Tibial artery (tissue), 4 donors: ENCODE data around the gene SCO2.
"Not testable (repeated sequence)": the region's sequence is repeated elsewhere in the genome, so short reads cannot be mapped to it uniquely, and the experiment has no call there.

Source experiments
- DNase-seq, 2 donors: peaks; one replicate each; pipeline ENCODE4 v3.0.0-alpha.2; 2019
- H3K27ac ChIP-seq, 2 donors: fragments of 200-600 bp; sonication (generic) in 1 of 2; 1 replicate in 1 of 2; 2 replicates in 1 of 2; pipeline ENCODE4 v1.5.1; 2018 to 2019; ENCODE audit warnings: mild to moderate bottlenecking in 1 of 2
- H3K27me3 ChIP-seq, 2 donors: fragments of 200-600 bp; sonication (generic) in 1 of 2; one replicate each; pipeline versions ENCODE4 v1.5.1 to v1.6.0; 2016 to 2019
- H3K36me3 ChIP-seq, 3 donors: fragments of 200-600 bp; sonication (generic) in 2 of 3; one replicate each; pipeline ENCODE4 v1.5.1; 2016 to 2019; ENCODE audit warnings: mild to moderate bottlenecking in 2 of 3
- H3K4me1 ChIP-seq, 4 donors: fragments of 200-600 bp; sonication (generic) in 2 of 4; 1 replicate in 3 of 4; 2 replicates in 1 of 4; pipeline ENCODE4 v1.5.1; 2016 to 2019
- H3K4me3 ChIP-seq, 2 donors: fragments of 200-600 bp; sonication (generic) in 1 of 2; 1 replicate in 1 of 2; 2 replicates in 1 of 2; pipeline ENCODE4 v1.5.1; 2018 to 2019; ENCODE audit warnings: mild to moderate bottlenecking in 2 of 2
- H3K9me3 ChIP-seq, 3 donors: fragments of 200-600 bp; sonication (generic) in 1 of 3; one replicate each; pipeline ENCODE4 v1.5.1; 2016 to 2019
- CTCF ChIP-seq, 2 experiments: fragments of 200-600 bp in 1 of 2; fragments of 450-650 bp in 1 of 2; IDR thresholded peaks; one replicate each; pipeline ENCODE4 v1.5.1; 2017 to 2019; ENCODE audit warnings: antibody characterized with exemption in 2 of 2, mild to moderate bottlenecking in 1 of 2, moderate library complexity in 1 of 2
- intact Hi-C: fragments of 100-400 bp; cut with DNase I; formaldehyde crosslinking; loops from one replicate; pipeline ENCODE4 v1.15.0; 2023; ENCODE audit warnings: low total_unique reads

The SCO2 gene

GRCh38 chr22:50544746-50545253 lies 19.4 kb upstream of the SCO2 start:
- no peaks in the 10 kb centered on the region for H3K9me3 ChIP-seq
- H3K27ac ChIP-seq: no peak overlapping the region
- no peaks in the 10 kb centered on the region for H3K36me3 ChIP-seq
- no peak for TF ChIP-seq CTCF (IDR thresholded peaks at IDR 0.05)
- H3K4me1 ChIP-seq: peaks cover 0 to 33% (median 19%) of the 10 kb centered on the region in 4 donors
- no peak overlapping the region for H3K4me3 ChIP-seq
- intact Hi-C loops: no loop called here
- DNase-seq: no peak
- peaks cover 0 to 64% of the 10 kb centered on the region in 2 donors for H3K27me3 ChIP-seq

GRCh38 chr22:50544078-50544745 lies 18.8 kb upstream of the SCO2 start:
- H3K27me3 ChIP-seq: peaks cover 0 to 58% of the 10 kb centered on the region in 2 donors
- H3K36me3 ChIP-seq: no peaks in the 10 kb centered on the region
- H3K9me3 ChIP-seq: no peaks in the 10 kb centered on the region
- peak; percentile 27 to 28 for TF ChIP-seq CTCF (IDR thresholded peaks at IDR 0.05)
- H3K4me1 ChIP-seq: peaks cover 0 to 34% (median 20%) of the 10 kb centered on the region in 4 donors
- intact Hi-C loops: no loop called here
- peak overlapping the region; percentile 16 to 29 for H3K4me3 ChIP-seq
- peak in 1 of 2 donors; percentile 81 for DNase-seq
- H3K27ac ChIP-seq: no peak overlapping the region

- H3K9me3 ChIP-seq: no peaks in the 10 kb centered on the region
- no peak overlapping the region for H3K27ac ChIP-seq
- H3K4me1 ChIP-seq: peaks cover 0 to 27% (median 12%) of the 10 kb centered on the region in 4 donors
- H3K36me3 ChIP-seq: no peaks in the 10 kb centered on the region
- no peak overlapping the region for H3K4me3 ChIP-seq
- TF ChIP-seq CTCF (IDR thresholded peaks at IDR 0.05): no peak
- DNase-seq: no peak
- intact Hi-C loops: no loop called here
- peaks cover 0 to 55% of the 10 kb centered on the region in 2 donors for H3K27me3 ChIP-seq
Measured at GRCh38 chr22:50542416-50542927, 17.1 kb upstream of the SCO2 start.

- intact Hi-C loops, H3K4me3 ChIP-seq, DNase-seq, H3K36me3 ChIP-seq, H3K9me3 ChIP-seq, H3K27ac ChIP-seq: not testable (repeated sequence)
- peaks cover 0 to 50% of the 10 kb centered on the region in 2 donors for H3K27me3 ChIP-seq
- peaks cover 0 to 19% (median 10%) of the 10 kb centered on the region in 4 donors for H3K4me1 ChIP-seq
Measured at GRCh38 chr22:50541667-50542026, 16.2 kb upstream of the SCO2 start.

- peaks cover 0 to 17% (median 10%) of the 10 kb centered on the region in 4 donors for H3K4me1 ChIP-seq
- TF ChIP-seq CTCF (IDR thresholded peaks at IDR 0.05): no peak
- H3K36me3 ChIP-seq: no peaks in the 10 kb centered on the region
- DNase-seq: no peak
- peaks cover 0 to 48% of the 10 kb centered on the region in 2 donors for H3K27me3 ChIP-seq
- no peak overlapping the region for H3K27ac ChIP-seq
- intact Hi-C loops: no loop called here
- no peaks in the 10 kb centered on the region for H3K9me3 ChIP-seq
- no peak overlapping the region for H3K4me3 ChIP-seq
Measured at GRCh38 chr22:50540381-50540780, 15.0 kb upstream of the SCO2 start.

GRCh38 chr22:50537765-50538164 lies 12.4 kb upstream of the SCO2 start:
- Histone ChIP-seq H3K4me1 (peaks cover 0 to 5% (median 2%) of the 10 kb centered on the region in 4 donors), H3K36me3 (no peaks in the 10 kb centered on the region), H3K27me3 (peaks cover 0 to 52% of the 10 kb centered on the region in 2 donors), H3K9me3 (no peaks in the 10 kb centered on the region), H3K4me3 (no peak overlapping the region), H3K27ac (no peak overlapping the region)
- DNase-seq: no peak
- intact Hi-C loops: no loop called here
- no peak for TF ChIP-seq CTCF (IDR thresholded peaks at IDR 0.05)
